Ascending aorta (tissue), 2 donors: ENCODE measurements around the gene RAI14. TPM values are rescaled to one million over a fixed set of nuclear protein-coding genes. Genes with fewer than 3 reads are reported as not detected.

Source experiments
- DNase-seq, 2 donors: peaks; one replicate each; pipeline ENCODE4 v3.0.0-alpha.2; 2019; ENCODE audit warnings: low spot score in 2 of 2
- H3K27ac ChIP-seq, 2 donors: fragments of 200-600 bp; sonication (generic); one replicate each; pipeline ENCODE4 v1.5.1; 2016 to 2017; ENCODE audit warnings: mild to moderate bottlenecking in 1 of 2
- H3K27me3 ChIP-seq: fragments of 200-600 bp; sonication (generic); one replicate; pipeline ENCODE4 v1.5.1; 2017
- H3K36me3 ChIP-seq, 2 donors: fragments of 200-600 bp; sonication (generic); one replicate each; pipeline ENCODE4 v1.5.1; 2016
- H3K4me1 ChIP-seq, 2 donors: fragments of 200-600 bp; sonication (generic); one replicate each; pipeline ENCODE4 v1.5.1; 2016 to 2017; ENCODE audit warnings: mild to moderate bottlenecking in 1 of 2
- H3K4me3 ChIP-seq, 2 donors: fragments of 200-600 bp; sonication (generic); one replicate each; pipeline ENCODE4 v1.5.1; 2016 to 2017; ENCODE audit warnings: mild to moderate bottlenecking in 1 of 2
- H3K9me3 ChIP-seq, 2 donors: fragments of 200-600 bp; sonication (generic); one replicate each; pipeline ENCODE4 v1.5.1; 2016
- CTCF ChIP-seq, 3 experiments: fragments of 200-600 bp in 2 of 3; fragments of 450-650 bp in 1 of 3; sonication (generic) in 2 of 3; IDR thresholded peaks; one replicate each; pipeline ENCODE4 v1.5.1; 2016 to 2019; ENCODE audit warnings: antibody characterized with exemption in 3 of 3, mild to moderate bottlenecking in 1 of 3, moderate library complexity in 1 of 3
- intact Hi-C: fragments of 100-400 bp; cut with DNase I; formaldehyde crosslinking; loops from one replicate; pipeline ENCODE4 v1.15.1; 2023
- total RNA-seq: library from RNA; depleted of rRNA; stranded (reverse); fragments of >200 nt; gene quantifications from one replicate; pipeline ENCODE4 v1.1.0, GENCODE V29; 2016

The RAI14 gene
- total RNA-seq, 1 donor from 2014 or later = 134 TPM

GRCh38 chr5:34709861-34710673 is 53.9 kb downstream of the RAI14 start:
- Histone ChIP-seq H3K27me3 (no peaks in the 10 kb centered on the region), H3K27ac (peak overlapping the region; percentile 77 to 80), H3K36me3 (no peaks in the 10 kb centered on the region), H3K4me1 (peaks cover 7 to 37% of the 10 kb centered on the region in 2 donors), H3K9me3 (no peaks in the 10 kb centered on the region), H3K4me3 (no peak overlapping the region)
- no peak for DNase-seq
- intact Hi-C loops = loop anchor here (5.0 kb wide), 1 partner anchor 188 kb away; no protein-coding TSS in a partner anchor
- TF ChIP-seq CTCF (IDR thresholded peaks at IDR 0.05) = no peak

DNA sequence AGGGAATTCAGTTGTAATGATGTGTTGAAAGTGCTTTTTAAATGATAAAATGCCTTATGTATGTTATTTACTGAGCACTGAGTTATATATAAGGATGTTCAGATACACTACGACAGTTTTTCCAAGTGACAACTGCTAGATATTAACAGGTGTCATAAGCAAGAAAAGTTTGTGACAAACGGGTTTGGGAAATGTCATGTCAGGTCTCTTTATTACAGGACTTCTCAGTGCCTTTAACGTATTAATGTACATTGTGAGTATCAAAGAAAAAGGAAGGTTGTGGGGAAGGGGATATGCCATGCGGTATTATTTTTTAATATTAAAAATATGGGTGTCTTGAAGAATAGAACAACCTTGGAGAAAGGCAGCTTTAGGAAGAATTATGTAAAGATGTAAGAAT is 56.4 kb downstream of the RAI14 start:
- no peak for TF ChIP-seq CTCF (IDR thresholded peaks at IDR 0.05)
- H3K4me3 ChIP-seq = no peak overlapping the region
- no peaks in the 10 kb centered on the region for H3K9me3 ChIP-seq
- H3K27ac ChIP-seq = no peak overlapping the region
- peaks cover 7 to 31% of the 10 kb centered on the region in 2 donors for H3K4me1 ChIP-seq
- DNase-seq = no peak
- intact Hi-C loops = no loop called here
- no peaks in the 10 kb centered on the region for H3K36me3 ChIP-seq
- no peaks in the 10 kb centered on the region for H3K27me3 ChIP-seq

- TF ChIP-seq CTCF (IDR thresholded peaks at IDR 0.05) = no peak
- Histone ChIP-seq H3K36me3 (no peaks in the 10 kb centered on the region), H3K4me1 (peaks cover 0 to 14% of the 10 kb centered on the region in 2 donors), H3K27me3 (no peaks in the 10 kb centered on the region), H3K27ac (peak overlapping the region in 1 of 2 donors; percentile 73), H3K4me3 (no peak overlapping the region), H3K9me3 (no peaks in the 10 kb centered on the region)
- intact Hi-C loops = loop anchor here (5.0 kb wide), 2 partner anchors 38 to 118 kb away; no protein-coding TSS in a partner anchor
- DNase-seq = no peak
Measured at GRCh38 chr5:34715711-34716110, 59.6 kb downstream of the RAI14 start.

DNA sequence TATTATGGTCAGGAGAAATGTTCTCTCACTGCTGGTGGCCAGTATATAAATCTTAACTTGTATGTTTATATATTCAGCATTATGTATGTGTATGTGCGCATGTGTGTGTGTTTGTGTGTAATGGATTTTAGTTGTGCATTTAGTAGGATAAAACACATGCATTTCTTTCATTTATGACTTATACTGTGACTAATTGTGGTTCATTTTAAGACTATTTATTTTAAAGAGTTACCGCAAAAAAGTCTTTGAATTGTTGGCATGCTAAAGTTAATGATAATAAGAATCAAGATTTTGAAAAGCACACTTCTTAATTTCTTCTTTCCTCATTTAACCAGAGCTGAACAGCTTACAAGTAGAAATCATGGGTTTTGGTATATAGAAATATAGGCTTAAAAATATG is 60.9 kb downstream of the RAI14 start:
- Histone ChIP-seq H3K36me3 (no peaks in the 10 kb centered on the region), H3K4me1 (peaks cover 0 to 21% of the 10 kb centered on the region in 2 donors), H3K27ac (peak overlapping the region; percentile 63 to 73), H3K9me3 (no peaks in the 10 kb centered on the region), H3K4me3 (no peak overlapping the region), H3K27me3 (no peaks in the 10 kb centered on the region)
- DNase-seq = no peak
- TF ChIP-seq CTCF (IDR thresholded peaks at IDR 0.05) = no peak
- intact Hi-C loops = loop anchor here (5.0 kb wide), 2 partner anchors 40 to 120 kb away; no protein-coding TSS in a partner anchor

DNA sequence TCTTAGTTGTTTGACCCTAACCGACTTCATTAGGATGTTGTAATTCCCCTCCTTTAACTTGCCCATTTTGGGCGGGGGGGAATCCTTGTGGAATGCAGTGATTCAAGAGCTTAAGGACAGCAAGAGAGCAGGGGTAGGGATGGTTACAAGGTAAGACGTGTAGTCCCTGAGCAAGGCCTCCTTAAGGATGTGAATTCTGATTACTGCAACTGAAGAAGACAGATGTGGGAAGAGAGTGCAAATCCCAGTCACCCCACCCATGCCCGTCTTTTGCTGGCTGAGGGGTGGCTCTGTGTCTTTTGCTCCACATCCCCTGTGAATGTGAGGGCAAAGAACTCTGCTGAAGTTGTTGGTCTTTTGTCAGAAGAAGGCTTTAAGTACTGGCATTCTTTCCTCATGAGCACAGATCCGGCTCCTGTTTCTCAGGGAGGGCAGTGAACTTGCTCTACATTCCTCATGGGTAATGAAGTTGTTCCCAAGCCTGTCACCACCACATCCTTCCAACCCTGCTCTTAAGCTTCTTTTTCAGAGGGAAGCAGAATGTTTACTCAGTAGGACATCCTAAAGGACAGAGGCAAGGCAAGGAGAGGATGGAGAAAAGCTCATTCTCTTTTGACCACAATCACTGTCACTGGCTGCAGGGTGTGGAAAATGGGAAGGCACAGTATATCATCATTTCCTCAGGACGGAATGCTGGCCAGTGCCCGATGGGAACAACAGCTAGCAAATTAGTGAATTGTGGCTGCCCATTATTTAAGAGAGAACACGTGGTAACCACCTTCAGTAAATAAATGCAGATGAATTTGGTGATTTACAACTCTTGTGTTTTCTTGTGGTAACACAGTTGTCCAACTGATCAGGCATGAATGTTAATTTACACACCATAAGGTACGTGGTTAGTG is 61.5 kb downstream of the RAI14 start:
- Histone ChIP-seq H3K36me3 (no peaks in the 10 kb centered on the region), H3K4me1 (peaks cover 0 to 21% of the 10 kb centered on the region in 2 donors), H3K4me3 (no peak overlapping the region), H3K27me3 (no peaks in the 10 kb centered on the region), H3K9me3 (no peaks in the 10 kb centered on the region), H3K27ac (peak overlapping the region; percentile 63 to 73)
- no peak for TF ChIP-seq CTCF (IDR thresholded peaks at IDR 0.05)
- intact Hi-C loops = loop anchor here (5.0 kb wide), 2 partner anchors 40 to 120 kb away; no protein-coding TSS in a partner anchor
- peak in 1 of 2 donors; percentile 79 for DNase-seq
